ENCODE data around the gene RRAGD. TPM values are rescaled to one million over a fixed set of nuclear protein-coding genes. Genes with fewer than 3 reads are reported as not detected.
A peak's percentile ranks its signal among the peaks of the same experiment; 100 is the strongest.

The RRAGD gene
- total RNA-seq, 1 donor from 2014 or later: 9.6 TPM

DNA sequence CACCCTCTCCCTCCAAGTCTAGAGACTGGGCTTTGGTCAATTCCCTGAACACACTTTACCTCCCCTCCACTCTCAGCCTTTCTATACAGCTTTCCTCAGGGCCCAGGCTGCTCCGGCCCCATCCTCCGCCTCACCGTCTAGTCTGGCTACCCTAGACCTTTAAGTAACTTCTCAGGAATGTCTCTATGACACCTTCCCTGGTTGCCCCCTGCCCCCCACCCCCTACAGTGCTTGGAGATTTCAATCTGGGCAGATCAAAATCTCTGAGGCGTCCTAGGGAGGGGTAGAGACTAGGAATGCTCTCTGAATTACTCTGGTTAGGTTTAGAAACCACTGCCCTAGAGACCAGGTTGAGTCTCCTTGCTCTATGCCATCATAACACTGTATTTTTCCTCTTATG, 65.6 kb downstream of the RRAGD start:
- no peak for DNase-seq (ENCODE audit: low spot score)

DNA sequence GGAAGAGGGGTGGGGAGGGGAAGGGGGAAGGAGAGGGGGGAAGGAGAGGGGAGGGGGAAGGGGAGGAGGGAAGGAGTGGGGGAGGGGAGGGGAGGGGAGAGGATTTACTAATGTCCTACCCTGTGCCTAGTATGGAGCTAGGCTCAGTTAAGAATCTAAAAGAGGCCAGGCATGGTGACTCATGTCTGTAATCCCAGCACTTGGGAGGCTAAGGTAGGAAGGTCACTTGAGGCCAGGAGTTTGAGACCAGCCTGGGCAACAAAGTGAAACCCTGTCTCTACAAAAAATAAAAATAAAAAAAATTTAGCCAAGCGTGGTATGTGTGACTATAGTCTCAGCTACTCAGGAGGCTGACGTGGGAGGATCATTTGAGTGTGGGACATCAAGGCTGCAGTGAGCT, 72.5 kb downstream of the RRAGD start:
- no peak for DNase-seq (ENCODE audit: low spot score)

DNA sequence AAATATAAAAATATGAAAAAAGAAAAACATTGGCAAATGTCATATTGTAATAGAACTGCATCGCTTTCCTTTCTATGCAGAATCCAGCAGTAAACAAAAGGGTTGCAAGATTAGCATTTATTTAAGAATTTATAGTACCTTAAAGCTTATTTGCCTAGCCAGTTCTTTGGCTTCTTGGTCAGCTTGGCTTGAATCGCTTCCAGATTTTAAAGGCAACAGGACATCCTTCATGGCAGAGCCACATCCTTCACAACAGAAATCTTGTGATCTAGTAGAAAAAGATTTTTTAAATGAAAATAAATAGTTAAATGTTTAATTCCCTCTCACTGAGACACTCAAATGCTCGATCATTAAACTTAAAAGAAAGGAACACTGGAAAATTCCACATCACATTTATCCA, 76.9 kb downstream of the RRAGD start:
- DNase-seq (ENCODE audit: low spot score): no peak

DNA sequence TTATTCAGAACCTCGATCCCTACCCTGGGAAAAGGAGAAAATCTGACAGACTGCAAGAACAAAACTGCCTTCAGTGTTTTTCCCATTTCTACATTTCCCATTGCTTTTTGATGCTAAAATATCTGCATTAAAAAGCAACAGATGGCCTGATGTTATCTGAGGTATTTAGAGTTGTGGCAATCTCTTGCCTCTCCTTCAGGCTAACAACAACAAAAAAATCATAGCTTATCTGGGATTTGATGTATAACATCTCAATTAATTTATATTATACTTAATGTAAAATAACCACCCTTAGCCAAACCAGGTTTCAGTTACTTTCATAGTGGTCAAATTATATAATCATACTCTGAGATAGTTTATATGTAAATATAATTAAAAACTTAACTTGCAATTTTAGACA, 81.2 kb downstream of the RRAGD start:
- DNase-seq (ENCODE audit: low spot score): no peak

DNA sequence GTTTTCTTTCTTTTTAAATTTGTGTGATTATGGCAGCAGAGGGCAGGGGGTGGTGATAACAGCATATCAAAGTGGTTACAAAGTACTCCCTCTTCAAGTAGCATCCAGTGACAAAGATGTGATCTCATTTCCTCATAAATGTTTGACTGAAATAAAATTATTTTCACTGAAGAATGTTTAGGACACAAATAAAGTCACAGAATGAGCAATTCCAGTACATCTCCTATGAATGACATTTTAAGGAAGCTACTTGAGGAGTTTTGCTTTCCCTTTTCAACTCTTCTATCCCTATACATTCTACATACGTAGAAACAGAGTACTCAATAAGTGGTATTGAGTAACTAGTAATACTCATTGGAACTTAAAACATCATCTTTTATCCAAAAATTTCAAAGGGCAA, 83.1 kb downstream of the RRAGD start:
- no peak for DNase-seq (ENCODE audit: low spot score)

DNA sequence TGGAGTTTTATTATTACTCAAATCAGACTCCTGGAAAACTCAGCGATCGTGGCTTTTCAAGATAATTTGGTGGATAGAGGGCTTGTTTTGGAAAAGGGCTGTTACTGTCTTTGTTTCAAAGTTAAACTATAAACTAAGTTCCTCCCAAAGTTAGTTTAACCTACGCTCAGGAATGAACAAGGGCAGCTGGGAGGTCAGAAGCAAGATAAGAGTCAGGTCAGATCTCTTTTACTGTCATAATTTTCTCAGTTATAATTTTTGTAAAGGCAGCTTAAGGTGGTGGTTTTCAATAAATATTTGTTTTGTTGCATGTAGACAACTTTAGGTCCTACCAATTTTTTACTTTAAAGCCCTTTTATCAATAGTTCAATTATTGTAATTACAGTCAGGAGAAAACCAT, 87.8 kb downstream of the RRAGD start:
- DNase-seq (ENCODE audit: low spot score): no peak

DNA sequence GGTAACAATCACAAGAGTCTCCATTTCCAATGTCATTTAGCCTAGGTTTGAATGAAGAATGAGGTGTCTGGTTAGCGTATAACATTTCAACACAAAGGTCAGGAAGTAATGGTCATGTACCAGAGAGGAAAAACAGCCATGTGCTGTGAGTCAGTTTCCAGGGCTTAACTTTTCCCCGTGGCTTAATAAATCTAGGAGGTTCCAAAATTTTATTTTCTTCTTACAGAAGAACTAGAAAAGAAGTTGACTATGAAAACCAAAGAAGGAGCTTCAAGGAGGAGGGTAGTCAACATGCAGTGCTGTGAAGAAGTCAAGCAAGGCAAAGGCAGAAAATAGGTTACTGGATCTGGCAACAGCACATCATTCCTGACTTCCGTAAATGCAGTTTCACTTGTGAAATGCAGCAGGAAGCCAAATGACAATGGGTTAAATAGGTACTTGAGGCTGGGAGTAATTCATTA, 88.5 kb downstream of the RRAGD start:
- DNase-seq (ENCODE audit: low spot score): no peak

DNA sequence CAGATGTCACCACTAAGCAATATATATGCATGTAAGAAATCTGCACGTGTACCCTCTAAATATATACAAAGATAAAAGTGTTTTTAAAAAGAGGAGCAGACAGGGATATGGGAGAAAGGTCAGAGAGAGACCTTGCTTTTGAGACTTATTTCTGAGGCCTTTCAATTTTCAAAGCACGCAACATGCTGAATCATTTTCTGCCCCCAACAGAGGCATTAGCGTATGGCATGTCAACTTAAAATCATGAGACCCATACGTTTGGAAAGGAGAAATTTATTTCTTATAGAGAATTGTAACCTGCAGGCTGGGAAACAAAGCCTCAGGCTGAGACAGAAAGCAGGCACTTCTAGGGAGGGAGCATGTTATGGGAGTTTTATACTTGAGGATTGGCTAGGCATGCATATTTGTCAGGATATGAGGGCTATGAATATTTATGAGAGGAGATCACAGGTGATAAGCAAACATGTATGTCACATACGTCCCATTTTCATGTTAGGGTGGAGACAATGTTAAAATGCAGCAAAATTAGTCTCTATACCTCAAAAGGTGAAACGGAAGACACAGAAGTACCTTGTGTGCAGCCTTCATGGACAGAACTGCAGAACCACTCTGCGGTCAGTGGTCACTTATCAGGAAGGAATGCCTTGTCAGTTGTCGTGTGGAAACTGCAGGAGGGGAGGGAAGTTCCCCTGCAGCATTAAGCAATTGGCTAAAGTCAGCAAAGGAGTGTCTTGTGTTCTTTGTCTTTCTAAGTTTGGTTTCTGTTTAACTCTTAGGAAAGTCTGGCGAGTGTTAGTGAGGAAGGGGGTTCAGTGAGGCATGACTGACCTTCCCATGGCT, 90.7 kb downstream of the RRAGD start:
- peak; percentile 14 for DNase-seq (ENCODE audit: low spot score)

DNA sequence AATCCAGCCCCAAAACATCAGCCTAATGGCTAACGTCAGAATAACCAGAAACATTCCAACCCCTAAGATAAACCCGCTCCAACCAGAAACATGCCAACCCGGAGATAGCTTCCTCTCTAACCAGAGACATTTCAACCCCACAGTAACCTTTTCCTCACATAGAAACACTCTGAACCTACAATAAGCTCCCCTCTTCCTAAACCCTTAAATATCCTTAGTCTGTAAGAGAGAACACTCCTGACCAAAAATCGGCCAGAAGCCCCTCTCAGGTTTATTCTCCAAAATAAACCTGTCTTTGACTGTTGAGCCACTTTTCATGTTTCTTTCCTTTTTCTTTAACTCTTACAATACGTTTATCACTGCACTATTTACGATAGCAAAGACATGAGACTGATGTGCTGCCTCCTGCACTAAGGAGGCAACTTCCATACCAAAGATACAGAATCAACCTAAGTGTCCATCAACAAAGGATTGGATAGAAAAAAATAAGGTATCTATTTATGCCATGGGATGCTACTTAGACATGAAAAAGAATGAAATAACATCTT, 92.0 kb downstream of the RRAGD start:
- no peak for DNase-seq (ENCODE audit: low spot score)

DNA sequence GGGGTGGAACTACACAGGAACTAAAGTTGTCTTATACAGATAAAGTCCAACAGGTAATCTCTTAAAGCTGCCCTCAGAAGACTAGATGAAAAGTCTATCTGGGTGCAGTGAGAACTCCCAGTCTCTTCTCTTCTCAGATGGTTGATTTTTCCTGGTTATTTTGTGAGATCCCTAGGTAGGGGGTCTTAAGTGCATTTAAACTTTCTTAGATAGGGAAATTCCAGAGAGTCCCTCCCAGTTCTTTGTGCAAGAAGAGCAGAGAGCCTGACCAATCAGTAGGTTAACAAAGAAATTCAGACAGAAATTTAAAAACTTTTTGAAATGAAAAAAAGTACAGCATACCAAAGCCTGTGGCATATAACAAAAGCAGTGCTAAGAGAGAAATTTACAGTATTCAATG, 95.0 kb downstream of the RRAGD start:
- no peak for DNase-seq (ENCODE audit: low spot score)

DNA sequence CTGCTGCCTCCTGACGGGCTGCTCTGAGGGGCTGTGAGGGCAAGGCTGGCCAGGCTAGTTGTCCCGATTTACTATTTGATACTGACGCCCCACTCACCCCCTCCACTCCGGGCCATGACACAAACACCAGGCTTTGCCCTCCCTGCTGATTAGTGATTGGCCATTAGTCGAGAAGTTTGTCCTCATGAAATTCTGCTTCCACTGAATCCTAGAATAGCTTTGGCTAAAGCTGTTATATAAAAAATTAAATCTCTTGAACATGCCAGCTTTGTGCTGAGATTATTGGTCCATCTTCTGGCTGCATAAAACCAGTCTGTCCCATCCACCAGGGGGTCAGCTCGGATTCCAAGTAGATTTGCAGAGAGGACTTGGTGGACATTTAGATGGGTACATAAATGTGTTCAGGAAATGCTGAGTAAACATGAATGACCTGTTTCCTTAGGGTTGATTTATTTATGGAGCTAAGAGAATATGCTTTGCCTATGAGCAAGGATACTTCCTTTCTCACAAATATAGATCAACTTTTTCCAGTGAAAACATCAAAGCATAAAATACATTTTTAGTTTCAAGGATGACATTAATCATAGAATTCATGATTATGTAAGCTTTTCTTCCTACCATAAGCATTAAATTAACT, 96.7 kb downstream of the RRAGD start, which contains the start of gene GABRR2:
Gene GABRR2 (minus strand): TSS at position 51 of the 637 bp plus-strand sequence. CDS start 134 bp downstream, outside the sequence.
- DNase-seq (ENCODE audit: low spot score): no peak

DNA sequence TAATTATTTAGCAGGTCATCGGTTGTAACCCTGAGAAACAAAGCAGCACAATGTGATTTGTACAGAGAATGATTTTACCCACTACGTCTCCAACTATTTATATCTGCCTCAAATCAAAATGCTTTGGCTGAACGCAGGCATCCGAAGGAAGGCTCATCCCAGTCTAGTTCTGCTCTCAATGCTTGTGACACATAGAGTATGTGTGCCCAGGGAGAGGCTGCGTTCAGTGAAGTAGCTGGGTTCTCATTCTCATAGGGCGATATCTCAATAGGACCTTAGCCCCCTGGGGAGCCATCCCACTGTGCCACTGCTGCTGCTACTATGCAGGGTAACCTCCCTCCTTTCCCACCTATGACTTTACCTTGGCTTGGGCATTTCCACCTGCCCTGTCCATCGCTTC, 97.4 kb downstream of the RRAGD start:
- no peak for DNase-seq (ENCODE audit: low spot score)

Other genes with a start within 250 kb of the RRAGD start
- 0.24 TPM for gene GABRR1, start 194.9 kb downstream of the RRAGD start, total RNA-seq (ENCODE audit: insufficient read depth, low replicate concordance)
- not detected for gene GABRR2, start 97.0 kb downstream of the RRAGD start, total RNA-seq (ENCODE audit: insufficient read depth, low replicate concordance)
- 42.6 TPM for gene UBE2J1, start 59.6 kb downstream of the RRAGD start, total RNA-seq (ENCODE audit: insufficient read depth, low replicate concordance)
- gene ANKRD6, start 20.9 kb upstream of the RRAGD start, total RNA-seq (ENCODE audit: insufficient read depth, low replicate concordance): 52.7 TPM
- 19.3 TPM for gene LYRM2, start 226.5 kb upstream of the RRAGD start, total RNA-seq (ENCODE audit: insufficient read depth, low replicate concordance)

All from umbilical cord (tissue), 2 donors.